GM12878 (cell line): ENCODE measurements around the gene SLC22A23. TPM values are rescaled to one million over a fixed set of nuclear protein-coding genes. Genes with fewer than 3 reads are reported as not detected.

Experiments used
- ATAC-seq: fragments of 200-7000 bp; cut with Tn5 transposase; 3 replicates; pipeline ENCODE4 v1.9.1; 2020; ENCODE audit warnings: mild to moderate bottlenecking, moderate library complexity
- BruUV-seq: library from RNA; stranded (reverse); fragments of 400-500 nt; replicated peaks from 2 replicates; lab custom pipeline; 2021; lab: Mats Ljungman, UMichigan
- CTCF ChIA-PET: fragments of 300-600 bp; sonication (Branson Sonifier 250); formaldehyde crosslinking; extraction: SDS; loops from one replicate; lab custom pipeline; 2021; ENCODE audit warnings: inconsistent platforms; lab: Yijun Ruan, JAX
- POLR2A ChIA-PET: fragments of 350-600 bp; formaldehyde crosslinking; extraction: SDS; loops from one replicate; lab custom pipeline; 2021; ENCODE audit warnings: inconsistent platforms; lab: Charles Lee
- RAD21 ChIA-PET: fragments of 300-600 bp; sonication (Branson Sonifier 250); formaldehyde crosslinking; loops from one replicate; lab custom pipeline; 2023; ENCODE audit warnings: antibody characterized with exemption; ENCODE audit not compliant: unreplicated experiment; lab: Charles Lee
- SMC1A ChIA-PET: fragments of 300-600 bp; sonication (Branson Sonifier 250); formaldehyde crosslinking; loops from one replicate; lab custom pipeline; 2023; ENCODE audit not compliant: unreplicated experiment, uncharacterized antibody; lab: Charles Lee
- DNase-seq: peaks from one replicate; pipeline ENCODE4 v3.0.0-alpha.2; 2011; ENCODE audit warnings: low read depth, low spot score
- FAIRE-seq: peaks from 3 replicates; lab custom pipeline; 2011; peaks lifted over from hg19 to GRCh38; lab: Jason Lieb, UNC
- H2AFZ ChIP-seq: 2 replicates; pipeline ENCODE4 v1.6.0; 2011; ENCODE audit warnings: low read depth, low read length, control low read depth; ENCODE audit not compliant: control insufficient read depth
- H3K27ac ChIP-seq: 2 replicates; pipeline ENCODE4 v1.5.1; 2011; ENCODE audit warnings: control low read depth; ENCODE audit not compliant: control insufficient read depth, insufficient read depth
- H3K27me3 ChIP-seq, 2 experiments: replicated peaks in 1 of 2; 2 replicates each; pipeline versions ENCODE4 v1.6.0 to v1.6.1; 2011; ENCODE audit warnings: low read length in 1 of 2; ENCODE audit not compliant: control insufficient read depth in 2 of 2, insufficient read depth in 2 of 2
- H3K36me3 ChIP-seq, 2 experiments: 2 replicates each; pipeline ENCODE4 v1.5.1; 2011; ENCODE audit warnings: low read length in 1 of 2; ENCODE audit not compliant: control insufficient read depth in 2 of 2, insufficient read depth in 2 of 2
- H3K4me1 ChIP-seq: 2 replicates; pipeline ENCODE4 v1.6.1; 2011; ENCODE audit warnings: mild to moderate bottlenecking, low read length, moderate library complexity, mixed read lengths; ENCODE audit not compliant: control insufficient read depth, insufficient read depth
- H3K4me2 ChIP-seq: 2 replicates; pipeline ENCODE4 v1.6.0; 2011; ENCODE audit warnings: control low read depth; ENCODE audit not compliant: control insufficient read depth, insufficient read depth
- H3K4me3 ChIP-seq: fragments of 200-600 bp; sonication (generic); 2 replicates; pipeline ENCODE4 v1.5.1; 2016
- H3K79me2 ChIP-seq: 2 replicates; pipeline ENCODE4 v1.6.0; 2011; ENCODE audit warnings: low read length; ENCODE audit not compliant: control insufficient read depth, insufficient read depth
- H3K9ac ChIP-seq: 2 replicates; pipeline ENCODE4 v1.8.0; 2011; ENCODE audit warnings: low read length, control low read depth, mixed read lengths; ENCODE audit not compliant: control insufficient read depth, insufficient read depth
- H3K9me3 ChIP-seq: replicated peaks from 3 replicates; pipeline ENCODE4 v1.5.1; 2011; ENCODE audit warnings: mild to moderate bottlenecking, low read length; ENCODE audit not compliant: control insufficient read depth, insufficient read depth
- H4K20me1 ChIP-seq: 2 replicates; pipeline ENCODE4 v1.6.0; 2011; ENCODE audit not compliant: control insufficient read depth, insufficient read depth
- CBX3 ChIP-seq: fragments of 200-600 bp; sonication (generic); IDR thresholded peaks from 2 replicates; pipeline ENCODE4 v1.6.1; 2016; ENCODE audit warnings: low read depth, borderline replicate concordance
- ESRRA ChIP-seq: IDR thresholded peaks from 2 replicates; pipeline ENCODE4 v1.6.1; 2012; ENCODE audit warnings: mild to moderate bottlenecking, low read length, improper control_type of control experiment
- NFYB ChIP-seq: IDR thresholded peaks from 2 replicates; pipeline ENCODE4 v1.6.1; 2011; ENCODE audit warnings: low read depth, mild to moderate bottlenecking, low read length, improper control_type of control experiment, moderate library complexity; ENCODE audit not compliant: insufficient read depth
- NKRF ChIP-seq: fragments of 450-650 bp; conservative IDR thresholded peaks from 2 replicates; pipeline ENCODE4 v1.6.1; 2017; ENCODE audit warnings: mild to moderate bottlenecking, moderate library complexity
- PRDM15 ChIP-seq: fragments of 450-650 bp; formaldehyde crosslinking; IDR thresholded peaks from 2 replicates; pipeline ENCODE4 v1.4.0; 2020; ENCODE audit warnings: mild to moderate bottlenecking, moderate library complexity
- RB1 ChIP-seq: fragments of 450-650 bp; formaldehyde crosslinking; IDR thresholded peaks from 2 replicates; pipeline ENCODE4 v1.6.1; 2017; ENCODE audit warnings: mild to moderate bottlenecking, borderline replicate concordance
- SIX5 ChIP-seq: IDR thresholded peaks from 2 replicates; pipeline ENCODE4 v1.6.1; 2011; ENCODE audit warnings: mild to moderate bottlenecking, low read depth, low read length, moderate library complexity; ENCODE audit not compliant: severe bottlenecking
- SMAD5 ChIP-seq: IDR thresholded peaks from 2 replicates; pipeline ENCODE4 v1.6.1; 2016; ENCODE audit warnings: antibody characterized with exemption, low read depth
- SREBF1 ChIP-seq: IDR thresholded peaks from 2 replicates; pipeline ENCODE4 v1.6.1; 2012; ENCODE audit warnings: mild to moderate bottlenecking, low read length
- WGBS: methylation state at CpG from one replicate; pipeline ENCODE4 v1.1.6; 2016; ENCODE audit warnings: low lambda C conversion rate; ENCODE audit not compliant: insufficient replicate concordance, insufficient coverage; ENCODE audit errors: missing lambda C conversion rate; 5-methylcytosine and 5-hydroxymethylcytosine counted together
- in situ Hi-C: fragments of 300-500 bp; cut with MboI; formaldehyde crosslinking; loops from 9 replicates; pipeline ENCODE4 v1.14.3; 2018; ENCODE audit warnings: mixed read lengths
- intact Hi-C: fragments of 100-400 bp; cut with micrococcal nuclease; formaldehyde crosslinking; loops from one replicate; pipeline ENCODE4 v1.14.2; 2022; ENCODE audit not compliant: unreplicated experiment
- polyA plus RNA-seq, 11 experiments: library from polyadenylated mRNA; depleted of rRNA in 4 of 11; unstranded in 6 of 11; stranded (reverse) in 5 of 11; fragments of >200 nt; fragmentation: Nextera tagmentation in 4 of 11; fragmentation: Illumina TruSeq in 1 of 11; extraction: Ambion mirVana in 4 of 11; extraction: Trizol in 1 of 11; gene quantifications; 1 replicate in 1 of 11; 2 replicates in 10 of 11; pipeline versions ENCODE4 v1.2.1 to v1.2.3, GENCODE V29; 2011 to 2016; ENCODE audit warnings: inconsistent platforms in 2 of 11, missing spikeins in 2 of 11, low read depth in 1 of 11
- total RNA-seq, 4 experiments: library from RNA; depleted of rRNA in 3 of 4; stranded (reverse); fragments of >200 nt in 3 of 4; fragmentation: Illumina TruSeq in 1 of 4; extraction: Trizol in 1 of 4; gene quantifications; 2 replicates each; pipeline versions ENCODE4 v1.2.1 to v1.2.3, GENCODE V29; 2013 to 2021

SLC22A23 gene
- total and polyA plus RNA-seq, 10 of the 15 experiments (the other 5 are each of a cell fraction or from before 2014, with no cell fraction given): 0.20 to 2.4 (median 0.74) TPM

GRCh38 chr6:3396503-3397180 lies 60.2 kb downstream of the SLC22A23 start:
- Histone ChIP-seq H3K79me2 (no peaks in the 10 kb centered on the region), H2AFZ (no peak overlapping the region), H3K36me3 (no peaks in the 10 kb centered on the region), H3K9me3 (no peaks in the 10 kb centered on the region), H3K4me1 (no peaks in the 10 kb centered on the region; the same call in 1 of the 2 replicates), H3K4me3 (no peak overlapping the region), H3K27me3 (no peaks in the 10 kb centered on the region; a peak in 1 of 4 replicates), H3K9ac (no peak overlapping the region), H3K4me2 (no peak overlapping the region), H4K20me1 (no peaks in the 10 kb centered on the region), H3K27ac (no peak overlapping the region)
- POLR2A ChIA-PET: no interaction called here
- DNase-seq: no peak
- no peak for ATAC-seq
- BruUV-seq: no TSS peak
- intact Hi-C loops: no loop called here
- RAD21 ChIA-PET: no interaction called here
- SMC1A ChIA-PET: no interaction called here
- CTCF ChIA-PET: interaction anchor here (1.1 to 1.4 kb wide), 2 partner anchors 14 to 15 kb away, joined by 4 to 6 read pairs; no protein-coding TSS in a partner anchor
- FAIRE-seq: no peak
- WGBS: 64% methylated on average over 19 of the region's 19 CpGs
- in situ Hi-C loops: no loop called here
- TF ChIP-seq CBX3 (no peak), PRDM15 (CRISPR knock-in tag) (no peak), RB1 (no peak), NKRF (no peak), ESRRA (no peak), SREBF1 (no peak), SMAD5 (no peak), SIX5 (no peak), NFYB (no peak)
